HG02852 (cell line): ENCODE data around the gene WIZ.

Experiments
- ATAC-seq: cut with Tn5 transposase; IDR thresholded peaks from one replicate; pipeline ENCODE4 v1.9.1; 2021; ENCODE audit warnings: mild to moderate bottlenecking, moderate library complexity; ENCODE audit not compliant: unreplicated experiment

WIZ gene

GRCh38 chr19:15431396-15432017, 18.2 kb downstream of the WIZ start:
- ATAC-seq: no peak

GRCh38 chr19:15430526-15431120, 19.1 kb downstream of the WIZ start:
- no peak for ATAC-seq

GRCh38 chr19:15429825-15430467, 19.8 kb downstream of the WIZ start:
- ATAC-seq: no peak

- ATAC-seq: no peak
Measured at GRCh38 chr19:15428956-15429824, 20.6 kb downstream of the WIZ start.

- no peak for ATAC-seq
Measured at GRCh38 chr19:15427991-15428471, 21.7 kb downstream of the WIZ start.

- no peak for ATAC-seq
Measured at GRCh38 chr19:15427350-15427700, 22.4 kb downstream of the WIZ start.

- ATAC-seq: no peak
Measured at GRCh38 chr19:15426485-15427349, 23.0 kb downstream of the WIZ start.

GRCh38 chr19:15425321-15425950, 24.3 kb downstream of the WIZ start:
- ATAC-seq: no peak

GRCh38 chr19:15424692-15425272, 25.0 kb downstream of the WIZ start:
- no peak for ATAC-seq

GRCh38 chr19:15424121-15424520, 25.6 kb downstream of the WIZ start:
- no peak for ATAC-seq

- no peak for ATAC-seq
Measured at GRCh38 chr19:15423130-15423529, 26.6 kb downstream of the WIZ start.

- no peak for ATAC-seq
Measured at GRCh38 chr19:15422296-15423075, 27.3 kb downstream of the WIZ start.

GRCh38 chr19:15421721-15422260, 28.0 kb downstream of the WIZ start:
- no peak for ATAC-seq

- ATAC-seq: no peak
Measured at GRCh38 chr19:15421136-15421695, 28.5 kb downstream of the WIZ start.

GRCh38 chr19:15419413-15420025, 30.2 kb downstream of the WIZ start:
- no peak for ATAC-seq

GRCh38 chr19:15418579-15419412, 31.0 kb downstream of the WIZ start, which contains the start of gene AKAP8L:
TSS of gene AKAP8L (minus strand) at chr19:15418988. CDS start at chr19:15418923, 65 bp downstream.
- peak; percentile 92 for ATAC-seq

- no peak for ATAC-seq
Measured at GRCh38 chr19:15418231-15418578, 31.6 kb downstream of the WIZ start.
